ENCODE measurements around the gene CFAP46.
"Not testable (repeated sequence)": the region's sequence is repeated elsewhere in the genome, so short reads cannot be mapped to it uniquely, and the experiment has no call there.

The CFAP46 gene

GRCh38 chr10:132777441-132777840 is 164.9 kb downstream of the CFAP46 start:
- Histone ChIP-seq H3K27ac (ENCODE audit: low read depth, low read length, severe bottlenecking) (no peak overlapping the region), H3K36me3 (ENCODE audit: control insufficient read depth, insufficient read depth, low read length) (peaks cover 16% of the 10 kb centered on the region), H3K4me1 (ENCODE audit: control insufficient read depth, insufficient read depth, low read length, poor library complexity, severe bottlenecking) (no peaks in the 10 kb centered on the region), H3K4me3 (ENCODE audit: extremely low read depth, insufficient read depth, low read length, poor library complexity, severe bottlenecking) (no peak overlapping the region), H3K9me3 (ENCODE audit: control insufficient read depth, low read length) (no peaks in the 10 kb centered on the region)
- WGBS, 2 experiments (ENCODE audit: insufficient coverage in 2 of 2) = 94 to 96% methylated on average over 10 to 12 of the region's 14 CpGs

GRCh38 chr10:132776821-132777220 is 165.5 kb downstream of the CFAP46 start:
- no peaks in the 10 kb centered on the region for H3K4me1 ChIP-seq (ENCODE audit: control insufficient read depth, insufficient read depth, low read length, poor library complexity, severe bottlenecking)
- no peak overlapping the region for H3K4me3 ChIP-seq (ENCODE audit: extremely low read depth, insufficient read depth, low read length, poor library complexity, severe bottlenecking)
- no peaks in the 10 kb centered on the region for H3K9me3 ChIP-seq (ENCODE audit: control insufficient read depth, low read length)
- 96% methylated on average over 14 to 18 of the region's 18 CpGs for WGBS, 2 experiments (ENCODE audit: insufficient coverage in 2 of 2)
- peaks cover 11% of the 10 kb centered on the region for H3K36me3 ChIP-seq (ENCODE audit: control insufficient read depth, insufficient read depth, low read length)
- no peak overlapping the region for H3K27ac ChIP-seq (ENCODE audit: low read depth, low read length, severe bottlenecking)

GRCh38 chr10:132776186-132776585 is 166.2 kb downstream of the CFAP46 start:
- no peak overlapping the region for H3K4me3 ChIP-seq (ENCODE audit: extremely low read depth, insufficient read depth, low read length, poor library complexity, severe bottlenecking)
- no peak overlapping the region for H3K27ac ChIP-seq (ENCODE audit: low read depth, low read length, severe bottlenecking)
- H3K36me3 ChIP-seq (ENCODE audit: control insufficient read depth, insufficient read depth, low read length) = peaks cover 12% of the 10 kb centered on the region
- H3K9me3 ChIP-seq (ENCODE audit: control insufficient read depth, low read length) = no peaks in the 10 kb centered on the region
- no peaks in the 10 kb centered on the region for H3K4me1 ChIP-seq (ENCODE audit: control insufficient read depth, insufficient read depth, low read length, poor library complexity, severe bottlenecking)
- 92 to 95% methylated on average over 15 to 18 of the region's 18 CpGs for WGBS, 2 experiments (ENCODE audit: insufficient coverage in 2 of 2)

GRCh38 chr10:132774902-132775863 is 167.2 kb downstream of the CFAP46 start:
- no peak overlapping the region for H3K4me3 ChIP-seq (ENCODE audit: extremely low read depth, insufficient read depth, low read length, poor library complexity, severe bottlenecking)
- 67 to 76% methylated on average over 16 to 20 of the region's 22 CpGs for WGBS, 2 experiments (ENCODE audit: insufficient coverage in 2 of 2)
- H3K36me3 ChIP-seq (ENCODE audit: control insufficient read depth, insufficient read depth, low read length) = peaks cover 12% of the 10 kb centered on the region
- no peaks in the 10 kb centered on the region for H3K4me1 ChIP-seq (ENCODE audit: control insufficient read depth, insufficient read depth, low read length, poor library complexity, severe bottlenecking)
- H3K9me3 ChIP-seq (ENCODE audit: control insufficient read depth, low read length) = no peaks in the 10 kb centered on the region
- H3K27ac ChIP-seq (ENCODE audit: low read depth, low read length, severe bottlenecking) = no peak overlapping the region

GRCh38 chr10:132774181-132774901 is 168.0 kb downstream of the CFAP46 start:
- Histone ChIP-seq H3K9me3 (ENCODE audit: control insufficient read depth, low read length) (no peaks in the 10 kb centered on the region), H3K4me1 (ENCODE audit: control insufficient read depth, insufficient read depth, low read length, poor library complexity, severe bottlenecking) (no peaks in the 10 kb centered on the region), H3K4me3 (ENCODE audit: extremely low read depth, insufficient read depth, low read length, poor library complexity, severe bottlenecking) (no peak overlapping the region), H3K27ac (ENCODE audit: low read depth, low read length, severe bottlenecking) (no peak overlapping the region), H3K36me3 (ENCODE audit: control insufficient read depth, insufficient read depth, low read length) (peaks cover 7% of the 10 kb centered on the region)
- WGBS, 2 experiments (ENCODE audit: insufficient coverage in 2 of 2) = 74 to 80% methylated on average over 23 to 28 of the region's 29 CpGs

GRCh38 chr10:132772816-132773215 is 169.6 kb downstream of the CFAP46 start:
- not testable (repeated sequence) for H3K36me3 ChIP-seq (ENCODE audit: control insufficient read depth, insufficient read depth, low read length); H3K9me3 ChIP-seq (ENCODE audit: control insufficient read depth, low read length); H3K27ac ChIP-seq (ENCODE audit: low read depth, low read length, severe bottlenecking); H3K4me3 ChIP-seq (ENCODE audit: extremely low read depth, insufficient read depth, low read length, poor library complexity, severe bottlenecking); H3K4me1 ChIP-seq (ENCODE audit: control insufficient read depth, insufficient read depth, low read length, poor library complexity, severe bottlenecking)
- 98 to 99% methylated on average over 13 to 19 of the region's 25 CpGs for WGBS, 2 experiments (ENCODE audit: insufficient coverage in 2 of 2)

GRCh38 chr10:132770061-132771021 is 172.0 kb downstream of the CFAP46 start:
- WGBS, 2 experiments (ENCODE audit: insufficient coverage in 2 of 2) = 96% methylated on average over 38 to 44 of the region's 45 CpGs
- H3K4me3 ChIP-seq (ENCODE audit: extremely low read depth, insufficient read depth, low read length, poor library complexity, severe bottlenecking) = no peak overlapping the region
- no peaks in the 10 kb centered on the region for H3K9me3 ChIP-seq (ENCODE audit: control insufficient read depth, low read length)
- peaks cover 7% of the 10 kb centered on the region for H3K36me3 ChIP-seq (ENCODE audit: control insufficient read depth, insufficient read depth, low read length)
- H3K27ac ChIP-seq (ENCODE audit: low read depth, low read length, severe bottlenecking) = no peak overlapping the region
- H3K4me1 ChIP-seq (ENCODE audit: control insufficient read depth, insufficient read depth, low read length, poor library complexity, severe bottlenecking) = no peaks in the 10 kb centered on the region

GRCh38 chr10:132768346-132769248 is 173.8 kb downstream of the CFAP46 start:
- Histone ChIP-seq H3K36me3 (ENCODE audit: control insufficient read depth, insufficient read depth, low read length) (peaks cover 7% of the 10 kb centered on the region), H3K4me3 (ENCODE audit: extremely low read depth, insufficient read depth, low read length, poor library complexity, severe bottlenecking) (no peak overlapping the region), H3K27ac (ENCODE audit: low read depth, low read length, severe bottlenecking) (no peak overlapping the region), H3K4me1 (ENCODE audit: control insufficient read depth, insufficient read depth, low read length, poor library complexity, severe bottlenecking) (no peaks in the 10 kb centered on the region), H3K9me3 (ENCODE audit: control insufficient read depth, low read length) (no peaks in the 10 kb centered on the region)
- WGBS, 2 experiments (ENCODE audit: insufficient coverage in 2 of 2) = 95% methylated on average over 36 to 39 of the region's 41 CpGs

GRCh38 chr10:132766291-132766690 is 176.1 kb downstream of the CFAP46 start:
- WGBS, 2 experiments (ENCODE audit: insufficient coverage in 2 of 2) = 95 to 97% methylated on average over 8 to 13 of the region's 13 CpGs
- H3K4me1 ChIP-seq (ENCODE audit: control insufficient read depth, insufficient read depth, low read length, poor library complexity, severe bottlenecking) = no peaks in the 10 kb centered on the region
- H3K4me3 ChIP-seq (ENCODE audit: extremely low read depth, insufficient read depth, low read length, poor library complexity, severe bottlenecking) = no peak overlapping the region
- no peaks in the 10 kb centered on the region for H3K9me3 ChIP-seq (ENCODE audit: control insufficient read depth, low read length)
- peaks cover 8% of the 10 kb centered on the region for H3K36me3 ChIP-seq (ENCODE audit: control insufficient read depth, insufficient read depth, low read length)
- no peak overlapping the region for H3K27ac ChIP-seq (ENCODE audit: low read depth, low read length, severe bottlenecking)

All from mesodermal cell (in vitro differentiated cells).